Measurements from ENCODE around the gene EIF2A.
A peak's percentile ranks its signal among the peaks of the same experiment; 100 is the strongest.

Gene EIF2A

DNA sequence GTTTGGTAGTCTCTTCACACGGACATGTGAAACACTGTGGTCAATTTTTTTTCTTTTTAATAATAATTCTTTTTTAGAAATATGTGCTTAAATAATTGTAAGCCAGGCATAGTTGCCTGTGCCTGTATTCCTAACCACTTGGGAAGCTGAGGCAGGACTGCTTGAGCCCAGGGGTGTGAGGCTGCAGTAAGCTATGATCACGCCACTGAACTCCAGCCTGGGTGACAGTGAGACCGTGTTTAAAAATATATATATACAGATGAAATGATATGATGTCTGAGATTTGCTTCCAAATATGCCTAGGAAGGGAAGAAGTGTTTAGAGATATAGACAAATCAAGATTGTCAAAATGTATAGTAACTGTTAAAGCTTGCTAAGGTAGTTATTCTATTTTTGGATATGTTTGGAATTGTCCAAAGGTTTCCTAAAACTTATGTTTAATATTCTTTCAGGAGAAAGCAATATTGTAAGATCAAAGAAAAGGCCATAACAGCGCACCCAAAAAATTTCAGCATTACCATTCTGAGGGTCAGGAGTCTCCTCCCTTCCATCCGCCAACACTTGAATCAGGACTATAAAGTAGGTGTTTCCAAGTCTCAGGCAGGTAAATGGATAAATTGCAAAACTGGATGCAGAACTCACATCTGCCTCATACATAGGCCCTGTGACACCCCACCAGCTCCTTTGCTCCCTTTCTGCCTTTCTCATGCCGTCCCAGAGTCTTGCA lies 56.0 kb downstream of the EIF2A start:
- H3K4me3 ChIP-seq (ENCODE audit: low read length): peak overlapping the region; percentile 85
- TF ChIP-seq CTCF (conservative IDR thresholded peaks at IDR 0.05; ENCODE audit: low read length): no peak
- no peak for DNase-seq (ENCODE audit: low read depth)

GRCh38 chr3:150603153-150603979 lies 56.8 kb downstream of the EIF2A start, which contains the start of gene SELENOT:
TSS of gene SELENOT (plus strand) at chr3:150603321. CDS start at chr3:150603363, 42 bp downstream.
- peak within 1 kb of the TSS; percentile 85 for H3K4me3 ChIP-seq (ENCODE audit: low read length)
- TF ChIP-seq CTCF (conservative IDR thresholded peaks at IDR 0.05; ENCODE audit: low read length): 0 out of 2 replicates have a peak, but pooled peaks have one; percentile 15
- DNase-seq (ENCODE audit: low read depth): peak; percentile 95

DNA sequence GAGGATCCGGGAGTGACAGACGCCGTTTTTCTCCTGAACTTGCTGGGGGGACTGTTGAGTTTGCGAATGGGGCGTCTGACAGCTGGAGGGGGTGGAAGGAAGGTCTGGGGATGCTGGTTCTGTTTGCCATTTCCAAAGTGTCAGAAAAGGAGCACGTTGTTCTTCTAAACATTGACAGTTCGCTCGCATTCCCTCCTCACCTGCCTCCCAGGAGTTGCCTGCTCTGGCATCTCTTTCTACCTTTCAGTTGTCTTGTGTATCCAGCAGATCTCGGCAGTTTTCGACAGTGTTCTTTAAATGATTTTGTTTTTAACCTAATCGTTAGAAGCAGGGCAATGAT lies 57.4 kb downstream of the EIF2A start:
- no peak for DNase-seq (ENCODE audit: low read depth)
- H3K4me3 ChIP-seq (ENCODE audit: low read length): peak overlapping the region; percentile 85
- no peak for TF ChIP-seq CTCF (conservative IDR thresholded peaks at IDR 0.05; ENCODE audit: low read length)

DNA sequence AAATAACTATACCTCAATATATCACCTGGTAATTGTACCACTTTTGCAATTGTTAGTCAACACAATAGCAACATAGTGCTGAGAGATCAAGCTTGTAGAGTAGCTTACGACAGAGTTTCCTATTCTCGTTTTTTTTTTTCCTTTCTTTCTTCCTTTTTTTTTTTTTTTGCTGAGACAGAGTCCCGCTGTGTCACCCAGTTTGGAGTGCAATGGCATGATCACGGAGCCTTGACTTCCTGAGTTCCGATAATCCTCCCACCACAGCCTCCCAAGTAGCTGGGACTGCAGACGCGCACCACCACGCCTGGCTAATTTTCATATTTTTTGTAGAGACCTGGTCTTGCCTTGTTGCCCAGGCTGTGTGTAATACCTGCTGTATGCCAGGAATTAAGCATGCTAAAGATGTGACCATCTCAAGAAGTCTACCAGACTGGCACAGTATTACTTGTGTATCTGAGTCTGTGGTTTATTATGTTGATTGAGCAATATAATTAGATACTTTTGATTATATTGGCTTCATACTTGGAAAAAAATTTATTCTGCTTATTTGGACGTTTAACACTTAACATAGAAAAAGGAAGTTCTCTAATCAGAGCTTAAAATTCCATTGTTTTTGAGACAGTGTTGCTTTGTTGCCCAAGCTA lies 59.5 kb downstream of the EIF2A start:
- no peak for DNase-seq (ENCODE audit: low read depth)

DNA sequence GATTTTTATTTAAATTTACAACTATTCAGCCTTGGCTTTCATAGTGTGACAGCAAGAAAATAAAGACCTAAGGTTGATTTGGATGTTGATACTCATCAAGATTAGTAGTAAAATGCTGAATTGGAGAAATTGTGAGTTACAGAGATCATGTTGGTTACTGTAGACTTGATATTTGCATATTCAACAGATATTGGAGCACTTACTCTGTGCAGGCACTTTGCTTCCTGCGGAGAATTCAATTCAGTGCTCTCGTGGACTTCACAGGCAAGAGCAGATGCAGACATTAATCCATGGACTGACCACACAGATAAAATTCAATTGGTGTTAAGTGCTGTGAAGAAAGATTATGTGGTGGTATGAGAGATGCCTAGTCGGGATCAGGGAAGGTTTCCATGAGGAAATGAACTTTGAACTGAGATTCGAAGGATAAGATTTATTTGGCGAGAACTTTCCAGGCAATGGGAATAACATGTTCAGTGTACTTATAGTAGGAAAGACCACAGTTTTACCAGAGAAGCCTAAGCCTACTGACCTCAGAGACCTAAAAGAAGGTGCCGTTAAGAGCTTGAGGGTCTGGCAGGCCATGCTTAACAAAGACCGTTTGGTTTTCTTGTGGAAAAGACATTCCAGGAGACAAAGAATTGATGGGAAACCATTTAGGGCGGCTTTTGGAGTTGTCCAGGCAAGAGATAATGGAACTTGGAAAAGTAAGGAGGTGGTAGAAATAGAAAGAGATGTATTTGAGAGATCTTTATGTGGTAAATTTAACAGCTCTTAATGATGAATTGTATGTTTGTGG lies 60.9 kb downstream of the EIF2A start:
- no peak for DNase-seq (ENCODE audit: low read depth)
- no peak overlapping the region for H3K4me3 ChIP-seq (ENCODE audit: low read length)
- no peak for TF ChIP-seq CTCF (conservative IDR thresholded peaks at IDR 0.05; ENCODE audit: low read length)

More for the DNA sequence above, 59.5 kb downstream of the EIF2A start:
- H3K4me3 ChIP-seq (ENCODE audit: low read length): no peak overlapping the region
- TF ChIP-seq CTCF (conservative IDR thresholded peaks at IDR 0.05; ENCODE audit: low read length): no peak

DNA sequence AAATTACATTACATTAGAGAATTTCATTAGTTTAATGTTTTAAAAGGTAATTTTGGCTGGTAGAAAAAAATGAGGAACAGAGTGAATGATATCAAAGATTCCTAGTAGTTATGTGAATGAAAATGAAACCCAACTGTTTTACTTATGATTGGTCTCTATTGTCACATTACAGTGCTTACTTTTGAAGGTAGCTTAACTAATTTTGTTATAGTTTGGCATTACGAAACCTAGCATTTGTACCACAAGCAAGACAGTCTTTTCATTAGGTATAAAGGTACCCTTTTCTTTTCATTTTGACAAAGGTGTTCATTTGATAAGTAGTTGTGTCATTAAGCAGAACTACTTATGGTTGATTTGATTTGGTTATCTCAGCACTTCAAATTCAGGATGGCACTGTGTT lies 63.4 kb downstream of the EIF2A start:
- DNase-seq (ENCODE audit: low read depth): no peak
- TF ChIP-seq CTCF (conservative IDR thresholded peaks at IDR 0.05; ENCODE audit: low read length): no peak
- H3K4me3 ChIP-seq (ENCODE audit: low read length): no peak overlapping the region

Data from AG10803 (cell line).